Measurements from ENCODE around the gene CCL22.
"Not testable (repeated sequence)": the region's sequence is repeated elsewhere in the genome, so short reads cannot be mapped to it uniquely, and the experiment has no call there.

The CCL22 gene

DNA sequence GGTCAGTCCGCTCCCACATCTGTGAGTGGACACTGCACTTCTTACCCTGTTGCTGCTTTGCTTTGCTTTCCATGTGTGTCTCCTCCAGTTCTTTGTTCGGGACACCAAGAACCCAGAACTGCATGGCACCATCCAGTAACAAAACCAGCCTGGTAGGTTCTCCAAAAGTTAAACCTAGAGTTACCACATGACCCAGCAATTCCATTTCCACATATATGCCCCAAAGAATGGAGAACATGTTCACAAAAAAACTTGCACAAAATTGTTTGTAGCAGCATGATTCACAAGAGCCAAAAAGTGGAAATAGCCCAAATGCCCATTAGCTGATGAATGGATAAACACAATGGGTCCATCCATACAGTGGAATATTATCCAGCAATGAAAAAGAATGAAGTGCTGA, 10.3 kb upstream of the CCL22 start:
- FAIRE-seq: no peak

- FAIRE-seq: no peak
Measured at GRCh38 chr16:57349212-57350031, 9.2 kb upstream of the CCL22 start.

GRCh38 chr16:57352636-57353047, 5.9 kb upstream of the CCL22 start:
- no peak for FAIRE-seq

DNA sequence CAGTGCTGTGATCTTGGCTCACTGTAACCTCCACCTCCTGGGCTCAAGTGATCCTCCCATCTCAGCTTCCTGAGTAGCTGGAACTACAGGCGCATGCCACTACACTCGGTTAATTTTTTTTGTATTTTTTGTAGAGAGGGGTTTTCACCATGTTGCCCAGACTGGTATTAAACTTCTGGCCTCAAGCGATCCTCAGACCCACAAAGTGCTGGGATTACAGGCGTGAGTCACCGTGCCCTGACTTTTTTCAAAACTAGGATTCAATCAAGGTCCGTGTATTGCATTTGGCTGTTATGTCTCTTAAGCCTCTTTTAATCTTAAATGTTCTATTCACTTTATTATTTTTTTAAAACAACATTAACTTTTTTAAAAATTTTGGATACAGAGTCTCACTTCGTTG, 4.3 kb upstream of the CCL22 start:
- no peak for FAIRE-seq

- no peak for FAIRE-seq
Measured at GRCh38 chr16:57355898-57356414, 2.6 kb upstream of the CCL22 start.

DNA sequence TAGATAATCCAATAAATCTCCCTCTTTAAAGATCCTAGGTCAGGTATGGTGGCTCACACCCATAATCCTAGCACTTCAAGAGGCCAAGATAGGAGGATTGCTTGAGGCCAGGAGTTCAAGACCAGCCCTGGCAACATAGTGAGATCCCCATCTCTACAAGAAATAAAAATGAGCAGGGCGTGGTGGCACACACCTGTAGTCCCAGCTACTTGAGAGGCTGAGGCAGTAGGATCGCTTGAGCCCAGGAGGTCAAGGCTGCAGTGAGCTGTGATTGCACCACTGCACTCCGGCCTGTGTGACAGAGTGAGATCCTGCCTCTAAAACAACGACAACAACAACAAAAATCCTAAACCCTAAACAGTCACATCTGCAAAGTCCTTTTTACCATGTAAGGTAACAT, 2.0 kb upstream of the CCL22 start:
- no peak for FAIRE-seq

DNA sequence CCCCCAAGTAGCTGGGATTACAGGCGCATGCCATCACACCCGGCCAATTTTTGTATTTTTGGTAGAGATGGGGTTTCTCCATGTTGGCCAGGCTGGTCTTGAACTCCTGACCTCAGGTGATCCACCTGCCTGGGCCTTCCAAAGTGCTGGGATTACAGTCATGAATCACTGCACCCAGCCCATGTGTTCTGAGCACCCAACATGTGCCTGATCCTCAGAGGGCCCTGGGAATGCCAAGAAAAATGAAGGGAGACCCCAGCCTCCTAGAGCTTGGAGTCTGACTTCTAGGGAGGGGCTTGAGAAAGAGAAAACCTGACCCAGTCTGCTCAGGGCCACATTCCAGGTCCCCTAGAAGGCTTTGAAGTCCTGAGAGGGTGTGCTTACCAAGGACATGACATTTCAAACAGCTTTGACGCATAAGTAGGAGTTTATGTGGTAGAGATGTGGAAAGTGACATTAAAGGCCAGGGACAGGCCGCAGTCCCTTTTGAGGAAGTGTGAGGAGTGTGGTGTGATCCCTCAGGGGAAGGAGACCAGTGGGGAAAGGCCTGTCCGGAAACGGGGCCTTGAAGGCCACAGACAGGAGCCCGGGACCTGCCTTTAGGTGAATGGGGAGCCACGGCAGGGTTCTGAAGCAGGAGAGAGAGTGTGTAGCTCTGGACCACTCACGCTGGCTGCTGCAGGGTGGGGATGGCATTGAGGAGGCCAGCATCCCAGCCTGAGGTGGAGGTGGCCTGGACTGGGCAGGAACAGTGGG, 1.1 kb upstream of the CCL22 start:
- no peak for FAIRE-seq

GRCh38 chr16:57358086-57358420, 530 bp upstream of the CCL22 start:
- FAIRE-seq: no peak

DNA sequence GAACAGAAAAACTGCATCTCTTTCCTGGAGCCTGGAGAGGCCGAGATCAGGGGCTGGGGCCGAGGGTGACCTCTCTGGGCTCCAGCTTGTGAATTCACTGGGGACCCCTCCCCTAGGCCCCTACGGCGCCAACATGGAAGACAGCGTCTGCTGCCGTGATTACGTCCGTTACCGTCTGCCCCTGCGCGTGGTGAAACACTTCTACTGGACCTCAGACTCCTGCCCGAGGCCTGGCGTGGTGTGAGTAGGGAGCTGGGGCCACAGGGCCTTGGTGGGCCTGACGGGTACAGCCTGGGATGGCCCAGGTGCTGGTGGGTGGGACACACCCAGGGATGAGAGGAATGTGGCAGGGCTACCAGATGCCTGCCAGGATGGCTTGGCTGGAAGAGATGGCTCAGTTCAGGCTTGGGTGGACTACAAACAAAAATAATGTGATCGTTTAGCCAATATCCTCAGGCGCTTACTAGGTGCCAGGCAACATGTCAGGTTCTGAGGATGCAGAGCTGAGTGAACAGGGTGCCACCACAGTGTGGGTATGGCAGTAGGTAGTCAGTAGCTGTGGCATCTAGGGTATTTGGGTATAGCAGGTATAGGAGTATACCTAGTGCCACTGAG, 1.8 kb downstream of the CCL22 start:
- no peak for FAIRE-seq

GRCh38 chr16:57361404-57361803, 2.8 kb downstream of the CCL22 start:
- no peak for FAIRE-seq

DNA sequence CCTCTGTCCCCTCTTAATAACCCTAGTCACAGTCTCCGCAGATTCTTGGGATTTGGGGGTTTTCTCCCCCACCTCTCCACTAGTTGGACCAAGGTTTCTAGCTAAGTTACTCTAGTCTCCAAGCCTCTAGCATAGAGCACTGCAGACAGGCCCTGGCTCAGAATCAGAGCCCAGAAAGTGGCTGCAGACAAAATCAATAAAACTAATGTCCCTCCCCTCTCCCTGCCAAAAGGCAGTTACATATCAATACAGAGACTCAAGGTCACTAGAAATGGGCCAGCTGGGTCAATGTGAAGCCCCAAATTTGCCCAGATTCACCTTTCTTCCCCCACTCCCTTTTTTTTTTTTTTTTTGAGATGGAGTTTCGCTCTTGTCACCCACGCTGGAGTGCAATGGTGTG, 5.6 kb downstream of the CCL22 start:
- no peak for FAIRE-seq

DNA sequence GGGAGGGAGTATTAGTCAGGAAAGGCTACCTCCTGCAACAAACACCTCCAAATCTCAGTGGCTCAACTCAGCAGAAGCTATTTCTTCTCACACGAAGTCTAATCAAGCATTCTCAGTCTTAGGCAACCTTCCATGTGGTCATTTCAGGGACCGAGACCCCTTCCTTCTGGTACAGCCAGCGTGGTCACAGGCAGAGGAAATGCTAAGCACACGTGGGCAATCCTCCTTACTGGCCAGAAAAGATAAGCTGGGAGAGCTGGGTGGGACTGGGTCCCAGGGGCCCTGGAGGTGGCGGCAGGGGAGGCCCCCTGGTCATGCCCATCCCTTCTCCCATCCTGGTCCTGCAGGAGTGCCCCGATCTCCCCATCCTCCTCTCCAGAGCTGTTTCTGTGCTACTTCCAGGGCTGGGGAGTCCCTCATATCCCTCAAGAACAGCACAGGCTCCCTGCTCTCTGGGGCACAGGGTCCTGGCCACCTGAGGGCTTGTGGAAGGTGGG, 8.0 kb downstream of the CCL22 start:
- no peak for FAIRE-seq

DNA sequence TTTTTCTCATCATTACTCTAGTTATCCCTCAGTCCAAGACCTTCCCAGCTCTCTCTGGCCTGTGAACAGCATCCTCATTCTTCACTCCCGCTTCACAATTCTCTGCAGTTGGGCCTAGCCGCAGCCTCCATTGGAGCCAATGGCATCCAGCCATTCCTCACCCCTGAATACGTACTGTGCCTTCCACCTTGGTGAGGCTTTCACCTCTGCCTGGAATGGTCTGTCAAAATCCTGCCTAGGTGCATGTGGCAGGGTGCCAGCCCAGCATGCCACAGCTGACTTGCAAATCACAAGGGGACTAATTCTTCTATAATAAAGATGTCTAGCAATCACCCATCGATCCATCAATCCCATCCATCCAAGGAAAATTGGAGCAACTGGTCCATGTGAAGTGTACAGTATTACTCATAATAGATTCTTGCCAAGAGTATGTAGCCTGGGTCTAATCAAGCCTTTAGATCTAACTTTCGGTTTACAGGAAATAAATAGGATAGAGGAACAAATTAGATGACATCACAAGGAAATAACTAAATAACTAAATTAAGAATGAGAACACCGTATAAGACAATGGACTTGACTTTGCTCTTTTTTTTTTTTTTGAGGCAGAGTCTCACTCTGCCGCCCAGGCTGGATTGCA, 8.7 kb downstream of the CCL22 start:
- no peak for FAIRE-seq

GRCh38 chr16:57371494-57372371, 13.2 kb downstream of the CCL22 start:
- FAIRE-seq: no peak

DNA sequence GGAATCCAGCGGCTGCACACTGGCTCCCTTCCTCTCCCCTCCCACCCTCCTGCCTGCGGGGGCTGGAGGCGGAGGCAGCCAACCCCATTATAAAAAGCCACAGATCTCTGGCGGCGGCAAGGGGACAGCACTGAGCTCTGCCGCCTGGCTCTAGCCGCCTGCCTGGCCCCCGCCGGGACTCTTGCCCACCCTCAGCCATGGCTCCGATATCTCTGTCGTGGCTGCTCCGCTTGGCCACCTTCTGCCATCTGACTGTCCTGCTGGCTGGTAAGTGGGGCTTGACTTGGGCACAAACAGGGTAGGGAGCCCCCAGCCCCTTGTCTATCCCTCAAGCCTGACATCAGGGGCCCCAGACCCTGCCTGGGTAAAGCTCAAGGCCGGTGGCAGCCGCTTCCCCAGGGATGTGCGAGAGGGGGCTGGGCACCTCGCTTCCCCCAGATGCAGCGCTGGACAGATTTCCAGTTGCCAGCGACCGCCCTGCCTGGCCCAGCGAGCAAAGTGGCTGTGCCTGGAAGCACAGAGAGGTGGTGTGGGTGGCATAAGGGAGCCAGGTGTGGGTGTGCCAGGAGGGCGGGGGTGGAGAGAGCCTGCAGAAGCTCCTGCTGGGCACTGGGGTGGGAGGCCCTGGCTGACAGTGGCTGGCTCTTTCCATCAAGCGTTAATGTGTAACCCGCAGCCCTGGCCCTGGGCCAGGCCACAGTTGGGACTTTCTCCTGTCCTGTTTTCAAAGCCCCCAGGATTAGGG, 14.0 kb downstream of the CCL22 start, which contains the start of gene CX3CL1:
Gene CX3CL1 (plus strand): TSS at position 119 of the 745 bp plus-strand sequence. CDS start 79 bp downstream, at position 198.
- no peak for FAIRE-seq

DNA sequence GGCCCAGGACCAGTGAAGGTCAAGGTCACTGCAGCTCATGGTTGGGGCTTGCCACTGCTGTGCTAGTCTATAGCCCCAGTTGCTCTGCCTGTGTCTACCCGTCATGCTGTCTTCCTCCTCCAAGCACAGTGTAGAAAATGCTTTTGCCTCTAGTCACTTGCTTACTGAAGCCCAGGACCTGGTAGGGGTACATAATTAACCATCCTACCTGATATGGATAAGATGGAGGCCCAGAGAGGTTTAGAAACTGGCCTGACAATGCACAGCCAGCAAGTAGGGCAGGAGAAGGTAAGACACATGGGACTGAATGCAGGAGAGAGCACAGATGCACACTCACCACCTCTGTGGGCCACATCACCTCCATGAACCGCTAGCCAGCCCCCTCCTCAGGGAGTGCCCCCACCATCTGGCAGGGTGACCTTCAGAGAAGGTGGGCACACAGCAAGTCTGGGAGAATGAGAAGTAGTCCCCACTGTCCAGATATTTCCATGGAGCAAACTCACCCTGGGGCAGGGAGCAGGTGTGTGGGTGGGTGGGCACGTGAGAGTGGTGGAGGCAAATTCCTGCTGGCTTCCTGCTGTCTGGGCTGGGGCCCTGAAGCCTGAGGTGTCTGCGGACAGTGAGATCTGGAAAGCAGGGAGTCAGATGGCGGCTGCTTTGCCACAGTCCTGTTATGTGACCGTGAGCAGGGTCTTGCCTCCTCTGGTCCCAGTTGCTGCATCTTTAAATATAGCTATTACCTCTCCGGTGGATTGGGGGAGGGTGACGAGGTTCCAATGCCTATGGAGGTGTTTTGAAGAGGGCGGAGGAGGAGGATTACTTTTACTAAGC, 14.7 kb downstream of the CCL22 start:
- FAIRE-seq: no peak

GRCh38 chr16:57374067-57374534, 15.5 kb downstream of the CCL22 start:
- no peak for FAIRE-seq

- FAIRE-seq: not testable (repeated sequence)
Measured at GRCh38 chr16:57374925-57375465, 16.4 kb downstream of the CCL22 start.

- FAIRE-seq: no peak
Measured at GRCh38 chr16:57376313-57376818, 17.8 kb downstream of the CCL22 start.

All from colon (tissue), 2 donors.